Measurements from ENCODE around the gene TMEM14A.

- TF ChIP-seq ZNF75A (CRISPR knock-in tag; IDR thresholded peaks at IDR 0.05) (no peak), POLR2A (conservative IDR thresholded peaks at IDR 0.05) (no peak), SPI1 (IDR thresholded peaks at IDR 0.05; ENCODE audit: borderline replicate concordance, low read depth, low read length) (no peak), MBD2 (IDR thresholded peaks at IDR 0.05; ENCODE audit: borderline replicate concordance, low read depth) (no peak), ATF6 (CRISPR knock-in tag; IDR thresholded peaks at IDR 0.05) (no peak), PRMT5 (CRISPR knock-in tag; IDR thresholded peaks at IDR 0.05) (no peak), HMG20A (CRISPR knock-in tag; conservative IDR thresholded peaks at IDR 0.05) (no peak), KDM2B (CRISPR knock-in tag; IDR thresholded peaks at IDR 0.05) (no peak), ZNF165 (CRISPR knock-in tag; IDR thresholded peaks at IDR 0.05; ENCODE audit: borderline replicate concordance) (no peak), JUND (IDR thresholded peaks at IDR 0.05; ENCODE audit: borderline replicate concordance, low read depth, low read length) (no peak), JUND (tag; IDR thresholded peaks at IDR 0.05; ENCODE audit: borderline replicate concordance, low read depth, low read length) (no peak)
- TF ChIP-seq, protein P1, sequence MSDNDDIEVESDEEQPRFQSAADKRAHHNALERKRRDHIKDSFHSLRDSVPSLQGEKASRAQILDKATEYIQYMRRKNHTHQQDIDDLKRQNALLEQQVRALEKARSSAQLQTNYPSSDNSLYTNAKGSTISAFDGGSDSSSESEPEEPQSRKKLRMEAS (CRISPR knock-in tag; IDR thresholded peaks at IDR 0.05), result no peak
- TF ChIP-seq, protein P2, sequence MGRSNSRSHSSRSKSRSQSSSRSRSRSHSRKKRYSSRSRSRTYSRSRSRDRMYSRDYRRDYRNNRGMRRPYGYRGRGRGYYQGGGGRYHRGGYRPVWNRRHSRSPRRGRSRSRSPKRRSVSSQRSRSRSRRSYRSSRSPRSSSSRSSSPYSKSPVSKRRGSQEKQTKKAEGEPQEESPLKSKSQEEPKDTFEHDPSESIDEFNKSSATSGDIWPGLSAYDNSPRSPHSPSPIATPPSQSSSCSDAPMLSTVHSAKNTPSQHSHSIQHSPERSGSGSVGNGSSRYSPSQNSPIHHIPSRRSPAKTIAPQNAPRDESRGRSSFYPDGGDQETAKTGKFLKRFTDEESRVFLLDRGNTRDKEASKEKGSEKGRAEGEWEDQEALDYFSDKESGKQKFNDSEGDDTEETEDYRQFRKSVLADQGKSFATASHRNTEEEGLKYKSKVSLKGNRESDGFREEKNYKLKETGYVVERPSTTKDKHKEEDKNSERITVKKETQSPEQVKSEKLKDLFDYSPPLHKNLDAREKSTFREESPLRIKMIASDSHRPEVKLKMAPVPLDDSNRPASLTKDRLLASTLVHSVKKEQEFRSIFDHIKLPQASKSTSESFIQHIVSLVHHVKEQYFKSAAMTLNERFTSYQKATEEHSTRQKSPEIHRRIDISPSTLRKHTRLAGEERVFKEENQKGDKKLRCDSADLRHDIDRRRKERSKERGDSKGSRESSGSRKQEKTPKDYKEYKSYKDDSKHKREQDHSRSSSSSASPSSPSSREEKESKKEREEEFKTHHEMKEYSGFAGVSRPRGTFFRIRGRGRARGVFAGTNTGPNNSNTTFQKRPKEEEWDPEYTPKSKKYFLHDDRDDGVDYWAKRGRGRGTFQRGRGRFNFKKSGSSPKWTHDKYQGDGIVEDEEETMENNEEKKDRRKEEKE (IDR thresholded peaks at IDR 0.05; ENCODE audit: borderline replicate concordance in 1 of 2, control insufficient read depth in 1 of 2, low read depth in 2 of 2, low read length in 1 of 2), result no peak
- TF ChIP-seq, protein P3, sequence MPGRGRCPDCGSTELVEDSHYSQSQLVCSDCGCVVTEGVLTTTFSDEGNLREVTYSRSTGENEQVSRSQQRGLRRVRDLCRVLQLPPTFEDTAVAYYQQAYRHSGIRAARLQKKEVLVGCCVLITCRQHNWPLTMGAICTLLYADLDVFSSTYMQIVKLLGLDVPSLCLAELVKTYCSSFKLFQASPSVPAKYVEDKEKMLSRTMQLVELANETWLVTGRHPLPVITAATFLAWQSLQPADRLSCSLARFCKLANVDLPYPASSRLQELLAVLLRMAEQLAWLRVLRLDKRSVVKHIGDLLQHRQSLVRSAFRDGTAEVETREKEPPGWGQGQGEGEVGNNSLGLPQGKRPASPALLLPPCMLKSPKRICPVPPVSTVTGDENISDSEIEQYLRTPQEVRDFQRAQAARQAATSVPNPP (IDR thresholded peaks at IDR 0.05; ENCODE audit: borderline replicate concordance, insufficient read depth, insufficient read length), result no peak
Measured at GRCh38 chr6:52691718-52692117, 20.8 kb downstream of the TMEM14A start.

Data from K562 (cell line).